ENCODE results near the gene CALCOCO1. TPM values are rescaled to one million over a fixed set of nuclear protein-coding genes. Genes with fewer than 3 reads are reported as not detected.
"Not testable (repeated sequence)": the region's sequence is repeated elsewhere in the genome, so short reads cannot be mapped to it uniquely, and the experiment has no call there.

The CALCOCO1 gene
- total RNA-seq, 2 donors from 2014 or later: 141 to 160 TPM

- no peak for DNase-seq
Measured at GRCh38 chr12:53738406-53739213, 11.4 kb upstream of the CALCOCO1 start.

GRCh38 chr12:53737951-53738405, 10.7 kb upstream of the CALCOCO1 start:
- no peak for DNase-seq
- intact Hi-C loops (cut with DNase I): no loop called here
- ATAC-seq: no peak

More at GRCh38 chr12:53738406-53739213, 11.4 kb upstream of the CALCOCO1 start:
- intact Hi-C loops (cut with DNase I): no loop called here
- peak; percentile 12 to 46 for ATAC-seq

- ATAC-seq (no peak), DNase-seq (no peak)
- intact Hi-C loops (cut with DNase I): no loop called here
Measured at GRCh38 chr12:53737093-53737808, 10.0 kb upstream of the CALCOCO1 start.

- intact Hi-C loops (cut with DNase I): no loop called here
- ATAC-seq (no peak), DNase-seq (no peak)
Measured at GRCh38 chr12:53736592-53736991, 9.3 kb upstream of the CALCOCO1 start.

- intact Hi-C loops (cut with DNase I): no loop called here
- ATAC-seq (no peak), DNase-seq (no peak)
Measured at GRCh38 chr12:53735556-53735955, 8.3 kb upstream of the CALCOCO1 start.

- intact Hi-C loops (cut with DNase I): no loop called here
- ATAC-seq (no peak), DNase-seq (no peak)
Measured at GRCh38 chr12:53734425-53734824, 7.2 kb upstream of the CALCOCO1 start.

GRCh38 chr12:53733807-53734200, 6.6 kb upstream of the CALCOCO1 start:
- no peak for ATAC-seq
- intact Hi-C loops (cut with DNase I): no loop called here
- DNase-seq: no peak

GRCh38 chr12:53733051-53733806, 6.0 kb upstream of the CALCOCO1 start:
- DNase-seq: no peak
- ATAC-seq: no peak
- intact Hi-C loops (cut with DNase I): no loop called here

- intact Hi-C loops (cut with DNase I): no loop called here
- no peak for ATAC-seq
- no peak for DNase-seq
Measured at GRCh38 chr12:53729644-53730043, 2.4 kb upstream of the CALCOCO1 start.

GRCh38 chr12:53728206-53728605, 954 bp upstream of the CALCOCO1 start:
- ATAC-seq (no peak), DNase-seq (no peak)
- intact Hi-C loops (cut with DNase I): no loop called here

- DNase-seq (no peak), ATAC-seq (peak in 1 of 2 donors; percentile 4)
- intact Hi-C loops (cut with DNase I): no loop called here
Measured at GRCh38 chr12:53726946-53727309, 324 bp downstream of the CALCOCO1 start.

GRCh38 chr12:53726341-53726740, 911 bp downstream of the CALCOCO1 start:
- DNase-seq (no peak), ATAC-seq (no peak)

GRCh38 chr12:53725824-53726223, 1.4 kb downstream of the CALCOCO1 start:
- ATAC-seq: no peak
- DNase-seq: no peak
- intact Hi-C loops (cut with DNase I): no loop called here

More at GRCh38 chr12:53726341-53726740, 911 bp downstream of the CALCOCO1 start:
- intact Hi-C loops (cut with DNase I): no loop called here

GRCh38 chr12:53722450-53723041, 4.7 kb downstream of the CALCOCO1 start:
- DNase-seq (no peak), ATAC-seq (no peak)
- intact Hi-C loops (cut with DNase I): no loop called here

GRCh38 chr12:53720946-53721345, 6.3 kb downstream of the CALCOCO1 start:
- ATAC-seq (no peak), DNase-seq (no peak)
- intact Hi-C loops (cut with DNase I): no loop called here

- no peak for DNase-seq
- intact Hi-C loops (cut with DNase I): no loop called here
- ATAC-seq: no peak
Measured at GRCh38 chr12:53719649-53720048, 7.6 kb downstream of the CALCOCO1 start.

- intact Hi-C loops (cut with DNase I); DNase-seq; ATAC-seq: not testable (repeated sequence)
Measured at GRCh38 chr12:53718567-53718966, 8.7 kb downstream of the CALCOCO1 start.

- ATAC-seq (peak; percentile 90 to 91), DNase-seq (no peak)
- intact Hi-C loops (cut with DNase I): no loop called here
Measured at GRCh38 chr12:53717319-53717718, 9.9 kb downstream of the CALCOCO1 start.

- intact Hi-C loops (cut with DNase I): no loop called here
- DNase-seq (no peak), ATAC-seq (no peak)
Measured at GRCh38 chr12:53714004-53714403, 13.2 kb downstream of the CALCOCO1 start.

All from left cardiac atrium (tissue), 4 donors.